RWPE2 (cell line): ENCODE measurements around the gene OTOG.

Experiments
- ATAC-seq: fragments of 200-7000 bp; cut with Tn5 transposase; 3 replicates; pipeline ENCODE4 v1.9.1; 2021; ENCODE audit warnings: low read depth
- DNase-seq: peaks from one replicate; pipeline ENCODE4 v3.0.0-alpha.2; 2020; ENCODE audit warnings: low spot score
- H3K27ac ChIP-seq: fragments of 450-650 bp; 2 replicates; pipeline ENCODE4 v1.5.1; 2017; ENCODE audit warnings: mild to moderate bottlenecking; ENCODE audit not compliant: poor library complexity, severe bottlenecking
- H3K27me3 ChIP-seq: fragments of 250-450 bp; sonication (Bioruptor Pico); 2 replicates; pipeline ENCODE4 v1.5.1; 2021; ENCODE audit warnings: mild to moderate bottlenecking, moderate library complexity; ENCODE audit not compliant: insufficient read depth, poor library complexity, severe bottlenecking
- H3K36me3 ChIP-seq: fragments of 250-450 bp; sonication (Bioruptor Pico); 2 replicates; pipeline ENCODE4 v1.5.1; 2020; ENCODE audit warnings: low read depth, mild to moderate bottlenecking, moderate library complexity
- H3K4me1 ChIP-seq: fragments of 250-450 bp; sonication (Bioruptor Pico); 2 replicates; pipeline ENCODE4 v1.5.1; 2021; ENCODE audit warnings: mild to moderate bottlenecking, moderate library complexity; ENCODE audit not compliant: insufficient read depth, poor library complexity, severe bottlenecking
- H3K4me3 ChIP-seq: fragments of 250-450 bp; sonication (Bioruptor Pico); 2 replicates; pipeline ENCODE4 v1.5.1; 2021; ENCODE audit warnings: mild to moderate bottlenecking, moderate library complexity; ENCODE audit not compliant: severe bottlenecking
- H3K9me3 ChIP-seq: fragments of 250-450 bp; sonication (Bioruptor Pico); 2 replicates; pipeline ENCODE4 v1.5.1; 2021; ENCODE audit warnings: mild to moderate bottlenecking, moderate library complexity; ENCODE audit not compliant: severe bottlenecking
- CTCF ChIP-seq: fragments of 450-650 bp; IDR thresholded peaks from one replicate; pipeline ENCODE4 v1.5.1; 2017; ENCODE audit warnings: mild to moderate bottlenecking, moderate library complexity; ENCODE audit not compliant: poor library complexity, severe bottlenecking

The OTOG gene

GRCh38 chr11:17607591-17608570 is 60.8 kb downstream of the OTOG start:
- H3K27ac ChIP-seq, result no peak overlapping the region
- H3K4me1 ChIP-seq, result no peaks in the 10 kb centered on the region
- no peak for TF ChIP-seq CTCF
- ATAC-seq, result no peak
- no peaks in the 10 kb centered on the region for H3K9me3 ChIP-seq
- H3K4me3 ChIP-seq, result no peak overlapping the region
- no peaks in the 10 kb centered on the region for H3K27me3 ChIP-seq
- no peaks in the 10 kb centered on the region for H3K36me3 ChIP-seq
- DNase-seq, result no peak

DNA sequence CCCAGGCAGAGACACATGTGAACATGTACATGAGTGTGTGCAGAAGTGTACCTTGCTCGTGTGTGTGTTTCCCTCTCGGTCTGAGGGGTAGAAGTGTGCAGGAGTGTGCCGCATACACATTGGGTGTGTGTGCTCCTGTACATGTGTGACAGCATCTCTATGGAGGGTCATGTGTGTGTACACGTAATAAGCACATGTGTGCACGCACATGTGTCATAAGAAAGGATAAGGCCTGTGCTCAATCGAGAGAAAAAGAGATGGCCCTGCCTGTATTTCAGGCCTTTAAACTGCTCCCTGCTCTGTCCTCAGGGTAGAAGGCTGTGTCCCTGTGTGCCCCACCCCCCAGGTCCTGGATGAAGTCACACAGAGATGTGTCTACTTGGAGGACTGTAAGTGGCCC is 61.8 kb downstream of the OTOG start:
- ATAC-seq (no peak), DNase-seq (no peak)
- no peak overlapping the region for H3K27ac ChIP-seq
- no peaks in the 10 kb centered on the region for H3K9me3 ChIP-seq
- TF ChIP-seq CTCF, result no peak
- H3K4me1 ChIP-seq, result no peaks in the 10 kb centered on the region
- no peaks in the 10 kb centered on the region for H3K36me3 ChIP-seq
- H3K27me3 ChIP-seq, result no peaks in the 10 kb centered on the region
- no peak overlapping the region for H3K4me3 ChIP-seq

- DNase-seq (no peak), ATAC-seq (no peak)
- H3K27me3 ChIP-seq, result no peaks in the 10 kb centered on the region
- no peak for TF ChIP-seq CTCF
- H3K4me1 ChIP-seq, result no peaks in the 10 kb centered on the region
- H3K9me3 ChIP-seq, result no peaks in the 10 kb centered on the region
- no peak overlapping the region for H3K27ac ChIP-seq
- no peaks in the 10 kb centered on the region for H3K36me3 ChIP-seq
- no peak overlapping the region for H3K4me3 ChIP-seq
Observed at GRCh38 chr11:17609291-17610084, 62.4 kb downstream of the OTOG start.

DNA sequence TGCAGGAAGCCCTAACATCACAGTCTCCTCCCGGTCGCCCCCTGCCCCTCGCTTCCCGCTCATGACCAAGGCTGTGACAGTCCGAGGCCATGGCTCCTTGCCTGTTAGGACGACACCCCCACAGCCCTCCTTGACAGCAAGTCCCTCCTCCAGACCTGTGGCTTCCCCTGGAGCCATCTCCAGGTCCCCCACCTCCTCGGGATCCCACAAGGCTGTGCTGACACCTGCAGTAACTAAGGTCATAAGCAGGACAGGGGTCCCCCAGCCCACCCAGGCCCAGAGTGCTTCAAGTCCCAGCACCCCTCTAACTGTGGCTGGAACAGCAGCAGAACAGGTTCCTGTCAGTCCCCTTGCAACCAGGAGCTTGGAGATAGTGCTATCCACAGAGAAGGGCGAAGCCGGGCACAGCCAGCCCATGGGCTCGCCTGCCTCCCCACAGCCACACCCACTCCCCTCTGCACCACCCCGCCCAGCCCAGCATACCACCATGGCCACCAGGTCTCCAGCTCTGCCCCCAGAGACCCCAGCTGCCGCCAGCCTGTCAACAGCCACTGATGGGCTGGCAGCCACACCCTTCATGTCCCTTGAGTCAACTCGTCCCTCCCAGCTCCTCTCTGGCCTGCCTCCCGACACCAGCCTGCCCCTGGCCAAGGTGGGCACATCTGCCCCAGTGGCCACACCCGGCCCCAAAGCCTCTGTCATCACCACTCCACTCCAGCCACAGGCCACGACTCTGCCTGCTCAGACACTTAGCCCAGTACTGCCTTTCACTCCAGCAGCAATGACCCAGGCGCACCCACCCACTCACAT is 63.2 kb downstream of the OTOG start:
- no peak overlapping the region for H3K4me3 ChIP-seq
- no peaks in the 10 kb centered on the region for H3K4me1 ChIP-seq
- no peak for DNase-seq
- no peak for ATAC-seq
- no peak overlapping the region for H3K27ac ChIP-seq
- no peaks in the 10 kb centered on the region for H3K36me3 ChIP-seq
- TF ChIP-seq CTCF, result no peak
- H3K27me3 ChIP-seq, result peaks cover 3% of the 10 kb centered on the region
- no peaks in the 10 kb centered on the region for H3K9me3 ChIP-seq
